ENCODE measurements around the gene PDE12.

Gene PDE12
- 65.1 to 68.2 (median 67.9) reads per million in 4 experiments for total RNA-seq

GRCh38 chr3:57555738-57556458 lies at the start of gene PDE12:
Gene PDE12, plus strand, starts transcription at chr3:57556274. Its CDS starts 106 bp downstream, at chr3:57556380.
- peak; percentile 73 for DNase-seq

- no peak for DNase-seq
Measured at GRCh38 chr3:57512166-57512565, 43.9 kb upstream of the PDE12 start.

GRCh38 chr3:57518276-57518915 lies 37.7 kb upstream of the PDE12 start:
- no peak for DNase-seq

- DNase-seq, result no peak
Measured at GRCh38 chr3:57530071-57530608, 25.9 kb upstream of the PDE12 start.

GRCh38 chr3:57538465-57538864 lies 17.6 kb upstream of the PDE12 start:
- DNase-seq, result no peak

GRCh38 chr3:57544181-57545125 lies 11.6 kb upstream of the PDE12 start, which contains the start of gene DNAH12:
Gene DNAH12, minus strand, starts transcription at chr3:57544344. Its CDS starts 1,474 bp downstream, at chr3:57542870.
- no peak for DNase-seq

- DNase-seq, result no peak
Measured at GRCh38 chr3:57545636-57546268, 10.3 kb upstream of the PDE12 start.

- no peak for DNase-seq
Measured at GRCh38 chr3:57546616-57547015, 9.5 kb upstream of the PDE12 start.

GRCh38 chr3:57555306-57555705 lies 768 bp upstream of the PDE12 start:
- no peak for DNase-seq

GRCh38 chr3:57556459-57557084 lies 498 bp downstream of the PDE12 start:
- DNase-seq, result no peak

GRCh38 chr3:57557085-57557537 lies 1.0 kb downstream of the PDE12 start:
- DNase-seq, result no peak

- no peak for DNase-seq
Measured at GRCh38 chr3:57559526-57559925, 3.5 kb downstream of the PDE12 start.

- no peak for DNase-seq
Measured at GRCh38 chr3:57569859-57570450, 13.9 kb downstream of the PDE12 start.

- DNase-seq, result no peak
Measured at GRCh38 chr3:57570878-57571277, 14.8 kb downstream of the PDE12 start.

GRCh38 chr3:57572096-57572495 lies 16.0 kb downstream of the PDE12 start:
- no peak for DNase-seq

- no peak for DNase-seq
Measured at GRCh38 chr3:57575966-57576626, 20.0 kb downstream of the PDE12 start.

- DNase-seq, result no peak
Measured at GRCh38 chr3:57577801-57578200, 21.7 kb downstream of the PDE12 start.

GRCh38 chr3:57582474-57583168 lies 26.5 kb downstream of the PDE12 start:
- DNase-seq, result no peak

- no peak for DNase-seq
Measured at GRCh38 chr3:57583544-57583943, 27.5 kb downstream of the PDE12 start.

GRCh38 chr3:57586778-57587177 lies 30.7 kb downstream of the PDE12 start:
- DNase-seq, result no peak
